Right cardiac atrium (tissue), 5 donors: ENCODE measurements around the gene CD83. TPM values are rescaled to one million over a fixed set of nuclear protein-coding genes. Genes with fewer than 3 reads are reported as not detected.
"Not testable (repeated sequence)": the region's sequence is repeated elsewhere in the genome, so short reads cannot be mapped to it uniquely, and the experiment has no call there.

Experiments
- ATAC-seq, 2 donors: fragments of 200-7000 bp; cut with Tn5 transposase; one replicate each; pipeline versions ENCODE4 v1.8.0 to v1.9.1; 2020; ENCODE audit warnings: moderate library complexity in 2 of 2, mild to moderate bottlenecking in 1 of 2
- DNase-seq, 3 donors: peaks; one replicate each; pipeline ENCODE4 v3.0.0-alpha.2; 2020
- H3K27ac ChIP-seq: one replicate; pipeline ENCODE4 v1.5.1; 2013; ENCODE audit warnings: mild to moderate bottlenecking, low read length, control low read depth, moderate library complexity
- H3K27me3 ChIP-seq: one replicate; pipeline ENCODE4 v1.6.1; 2013; ENCODE audit not compliant: control insufficient read depth, insufficient read depth
- H3K4me1 ChIP-seq: one replicate; pipeline ENCODE4 v1.6.1; 2013; ENCODE audit warnings: low read length; ENCODE audit not compliant: control insufficient read depth, insufficient read depth
- H3K4me3 ChIP-seq: one replicate; pipeline ENCODE4 v1.5.1; 2013; ENCODE audit warnings: low read length, control low read depth
- H3K9me3 ChIP-seq: one replicate; pipeline ENCODE4 v1.6.1; 2013; ENCODE audit warnings: low read length; ENCODE audit not compliant: control insufficient read depth
- WGBS: extraction: QIAGEN DNeasy Blood & Tissue Kit; methylation state at CpG from one replicate; pipeline ENCODE4 v1.1.7; 2013; 5-methylcytosine and 5-hydroxymethylcytosine counted together
- intact Hi-C, 4 donors: fragments of 100-400 bp; cut with DNase I; formaldehyde crosslinking; loops; one replicate each; pipeline versions ENCODE4 v1.11.0 to v1.14.0; 2022 to 2023
- long read RNA-seq, 4 donors: library from polyadenylated mRNA; unstranded; transcript quantifications; one replicate each; pipeline ENCODE4 v2.0.0, GENCODE V29; 2020 to 2021
- polyA plus RNA-seq: library from polyadenylated mRNA; stranded (reverse); fragments of 200-250 nt; gene quantifications from one replicate; pipeline ENCODE4 v1.2.3, GENCODE V29; 2013
- total RNA-seq, 4 donors: library from RNA; stranded (reverse); fragmentation: NEBNext Ultra II Directional; extraction: Animal tissue kit (Norgen Biotek cat#: 25700); gene quantifications; one replicate each; pipeline ENCODE4 v1.2.1, GENCODE V29; 2021
- donor health status: healthy with polysubstance abuse.
- donor health status: DM: no; HTN: yes; CAD: no.
- donor health status: DM: no; HTN: no; CAD: no.
- donor health status: DM: no; HTN: yes; CAD: no; lungs with severe emphysema.
- donor health status: DM: yes; HTN: yes; CAD: no.

CD83 gene, protein sequence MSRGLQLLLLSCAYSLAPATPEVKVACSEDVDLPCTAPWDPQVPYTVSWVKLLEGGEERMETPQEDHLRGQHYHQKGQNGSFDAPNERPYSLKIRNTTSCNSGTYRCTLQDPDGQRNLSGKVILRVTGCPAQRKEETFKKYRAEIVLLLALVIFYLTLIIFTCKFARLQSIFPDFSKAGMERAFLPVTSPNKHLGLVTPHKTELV
- total RNA-seq (1 to 10 TPM; 1.7 to 2.6 (median 2.2) TPM), polyA plus RNA-seq (1.8 TPM)
- long read RNA-seq, donor 1, partial matches to known transcripts, result 2 of 6 reads
- long read RNA-seq, donor 1, other reads (novel, unspliced or antisense), result 1 of 6 reads
- long read RNA-seq, donor 2, partial matches to known transcripts, result 0 of 4 reads
- long read RNA-seq, donor 2, other reads (novel, unspliced or antisense), result 0 of 4 reads
- long read RNA-seq, donor 3, transcript CD83-201 (5 exons, 2,471 nt), result major isoform, 5 of 10 reads
- long read RNA-seq, donor 3, partial matches to known transcripts, result 1 of 10 reads
- long read RNA-seq, donor 3, other reads (novel, unspliced or antisense), result 4 of 10 reads
- long read RNA-seq, donor 4, transcript CD83-201 (5 exons, 2,471 nt), result major isoform, 12 of 13 reads
- long read RNA-seq, donor 4, partial matches to known transcripts, result 0 of 13 reads
- long read RNA-seq, donor 4, other reads (novel, unspliced or antisense), result 1 of 13 reads

DNA sequence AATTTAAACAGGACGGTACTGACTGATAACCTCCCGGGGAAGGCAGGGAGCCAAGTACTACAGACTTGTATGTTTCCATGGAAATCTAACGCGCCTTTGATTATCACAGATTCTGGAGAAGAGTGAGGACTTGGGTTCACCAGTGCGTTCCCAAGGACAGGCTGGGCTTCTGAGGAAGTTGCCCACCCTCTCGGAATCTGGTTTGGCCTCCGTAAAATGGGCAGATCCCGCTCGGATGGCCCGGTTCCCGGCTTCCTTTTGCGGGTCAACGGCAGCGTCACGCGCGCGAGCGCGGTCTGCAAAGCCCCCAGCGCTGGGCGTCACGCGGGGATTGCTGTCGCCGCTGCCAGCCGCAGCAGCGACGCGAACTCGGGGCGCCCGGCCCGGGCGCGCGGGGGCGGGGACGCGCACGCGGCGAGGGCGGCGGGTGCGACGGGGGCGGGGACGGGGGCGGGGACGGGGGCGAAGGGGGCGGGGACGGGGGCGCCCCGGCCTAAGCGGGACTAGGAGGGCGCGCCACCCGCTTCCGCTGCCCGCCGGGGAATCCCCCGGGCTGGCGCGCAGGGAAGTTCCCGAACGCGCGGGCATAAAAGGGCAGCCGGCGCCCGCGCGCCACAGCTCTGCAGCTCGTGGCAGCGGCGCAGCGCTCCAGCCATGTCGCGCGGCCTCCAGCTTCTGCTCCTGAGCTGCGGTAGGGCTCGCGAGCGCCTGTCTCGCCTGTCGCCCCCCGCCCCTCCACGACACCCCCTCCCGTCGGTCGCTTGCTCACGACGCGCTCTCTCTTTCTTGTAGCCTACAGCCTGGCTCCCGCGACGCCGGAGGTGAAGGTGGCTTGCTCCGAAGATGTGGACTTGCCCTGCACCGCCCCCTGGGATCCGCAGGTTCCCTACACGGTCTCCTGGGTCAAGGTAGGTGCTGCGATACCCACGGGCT lies at the start of gene CD83:
CD83 (plus strand) TSS at position 615 of the 933 bp plus-strand sequence; CDS start at position 655, 40 bp downstream.
- DNase-seq (peak; percentile 77 to 90 (median 85)), ATAC-seq (peak; percentile 94)
- intact Hi-C loops, result no loop called here
- 1% methylated on average over 106 of the region's 106 CpGs for WGBS
- peak within 1 kb of the TSS; percentile 94 for H3K4me3 ChIP-seq
- H3K27me3 ChIP-seq, result no peaks in the 10 kb centered on the region
- no peaks in the 10 kb centered on the region for H3K4me1 ChIP-seq
- no peak within 1 kb of the TSS for H3K27ac ChIP-seq
- H3K9me3 ChIP-seq, result no peaks in the 10 kb centered on the region

- DNase-seq (no peak), ATAC-seq (no peak)
- Histone ChIP-seq H3K27ac (no peak overlapping the region), H3K27me3 (no peaks in the 10 kb centered on the region), H3K4me3 (no peak overlapping the region), H3K4me1 (no peaks in the 10 kb centered on the region), H3K9me3 (no peaks in the 10 kb centered on the region)
- 76% methylated on average over 5 of the region's 5 CpGs for WGBS
- intact Hi-C loops, result loop anchor here (5.0 to 10.0 kb wide), 3 partner anchors 151 to 273 kb away; no protein-coding TSS in a partner anchor
These were observed 49.4 kb upstream of the CD83 start for GRCh38 chr6:14068133-14068532.

DNA sequence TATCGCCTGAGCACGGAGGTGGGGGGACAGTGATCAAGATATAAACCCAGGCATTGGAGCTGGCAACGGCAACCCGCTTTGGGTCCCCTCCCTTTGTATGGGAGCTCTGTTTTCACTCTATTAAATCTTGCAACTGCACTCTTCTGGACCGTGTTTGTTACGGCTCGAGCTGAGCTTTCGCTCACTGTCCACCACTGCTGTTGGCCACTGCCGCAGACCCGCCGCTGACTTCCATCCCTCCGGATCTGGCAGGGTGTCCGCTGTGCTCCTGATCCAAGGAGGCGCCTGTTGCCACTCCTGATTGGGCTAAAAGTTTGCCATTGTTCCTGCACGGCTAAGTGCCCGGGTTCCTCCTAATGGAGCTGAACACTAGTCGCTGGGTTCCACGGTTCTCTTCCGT lies 48.9 kb upstream of the CD83 start:
- Histone ChIP-seq H3K4me1 (no peaks in the 10 kb centered on the region), H3K4me3 (no peak overlapping the region), H3K27me3 (no peaks in the 10 kb centered on the region), H3K27ac (no peak overlapping the region), H3K9me3 (no peaks in the 10 kb centered on the region)
- intact Hi-C loops, result loop anchor here (5.0 to 10.0 kb wide), 3 partner anchors 151 to 274 kb away; no protein-coding TSS in a partner anchor
- WGBS, result 91% methylated on average over 19 of the region's 19 CpGs
- DNase-seq (no peak), ATAC-seq (no peak)

GRCh38 chr6:14070457-14070856 lies 47.1 kb upstream of the CD83 start:
- no peak for ATAC-seq
- Histone ChIP-seq H3K27ac (no peak overlapping the region), H3K4me3 (no peak overlapping the region), H3K27me3 (no peaks in the 10 kb centered on the region), H3K9me3 (no peaks in the 10 kb centered on the region), H3K4me1 (no peaks in the 10 kb centered on the region)
- 85% methylated on average over 4 of the region's 4 CpGs for WGBS
- intact Hi-C loops, result no loop called here
- DNase-seq, result no peak

DNA sequence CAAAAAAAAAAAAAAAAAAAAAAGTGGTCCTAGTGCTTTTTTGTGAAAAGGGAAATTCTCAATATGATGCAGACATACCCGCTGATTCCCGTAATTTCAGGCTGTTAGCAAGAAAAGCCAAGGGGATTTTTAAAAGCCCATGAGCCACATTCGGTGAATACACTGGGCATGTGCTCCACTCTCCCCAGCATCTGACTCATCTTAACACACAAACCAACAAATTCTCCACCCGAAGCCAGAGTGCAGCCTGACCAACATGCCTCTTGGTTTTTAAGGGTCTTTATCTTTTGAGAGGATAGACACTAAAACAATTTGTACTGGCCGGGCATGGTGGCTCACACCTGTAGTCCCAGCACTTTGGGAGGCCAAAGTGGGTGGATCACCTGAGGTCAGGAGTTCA lies 45.5 kb upstream of the CD83 start:
- 83% methylated on average over 5 of the region's 5 CpGs for WGBS
- H3K27ac ChIP-seq, result no peak overlapping the region
- H3K9me3 ChIP-seq, result no peaks in the 10 kb centered on the region
- H3K27me3 ChIP-seq, result no peaks in the 10 kb centered on the region
- ATAC-seq (no peak), DNase-seq (no peak)
- H3K4me1 ChIP-seq, result no peaks in the 10 kb centered on the region
- intact Hi-C loops, result no loop called here
- H3K4me3 ChIP-seq, result no peak overlapping the region

GRCh38 chr6:14073561-14074354 lies 43.8 kb upstream of the CD83 start:
- intact Hi-C loops, H3K27me3 ChIP-seq, H3K27ac ChIP-seq, H3K4me1 ChIP-seq, DNase-seq, H3K4me3 ChIP-seq, ATAC-seq, H3K9me3 ChIP-seq: not testable (repeated sequence)
- WGBS, result 95% methylated on average over 7 of the region's 7 CpGs

DNA sequence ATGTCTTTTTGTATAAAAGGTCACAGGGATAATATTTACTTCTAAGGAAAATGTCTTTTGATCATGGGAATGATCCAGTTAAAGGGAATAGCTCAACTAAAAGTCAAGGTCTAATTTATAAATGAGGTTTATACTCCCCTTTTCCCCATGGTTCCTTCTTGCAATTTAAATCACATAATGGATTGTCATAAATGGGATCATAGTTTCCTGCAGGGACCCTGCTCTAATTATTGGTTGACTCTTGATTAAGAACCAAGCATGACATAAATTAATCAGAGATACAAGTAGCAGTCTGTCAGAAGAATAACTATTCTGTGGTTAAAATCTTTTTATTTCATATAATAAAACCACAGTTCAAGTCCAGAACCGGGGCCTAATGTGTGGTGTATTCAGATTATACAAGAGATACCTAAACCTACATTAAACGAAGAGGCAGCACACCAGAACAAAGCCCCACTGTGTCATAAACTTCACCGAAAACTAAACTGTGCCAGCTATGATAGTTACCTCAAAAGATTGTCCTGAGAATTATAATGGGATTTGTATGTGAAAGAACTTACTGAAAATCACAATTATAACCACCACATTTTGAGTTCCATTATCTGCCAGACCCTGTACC lies 43.0 kb upstream of the CD83 start:
- intact Hi-C loops, result no loop called here
- ATAC-seq, result no peak

GRCh38 chr6:14075095-14075503 lies 42.5 kb upstream of the CD83 start:
- Histone ChIP-seq H3K27me3 (no peaks in the 10 kb centered on the region), H3K4me1 (no peaks in the 10 kb centered on the region), H3K9me3 (no peaks in the 10 kb centered on the region), H3K4me3 (peak overlapping the region; percentile 60), H3K27ac (peak overlapping the region; percentile 47)
- ATAC-seq (peak; percentile 73 to 76), DNase-seq (peak in 1 of 3 donors; percentile 40)
- 5% methylated on average over 7 of the region's 7 CpGs for WGBS
- intact Hi-C loops, result no loop called here

More for the DNA sequence above, 43.0 kb upstream of the CD83 start:
- WGBS, result 60% methylated on average over 3 of the region's 3 CpGs
- peak overlapping the region; percentile 60 for H3K4me3 ChIP-seq
- no peak for DNase-seq
- H3K9me3 ChIP-seq, result no peaks in the 10 kb centered on the region
- H3K4me1 ChIP-seq, result no peaks in the 10 kb centered on the region
- H3K27me3 ChIP-seq, result no peaks in the 10 kb centered on the region
- no peak overlapping the region for H3K27ac ChIP-seq

DNA sequence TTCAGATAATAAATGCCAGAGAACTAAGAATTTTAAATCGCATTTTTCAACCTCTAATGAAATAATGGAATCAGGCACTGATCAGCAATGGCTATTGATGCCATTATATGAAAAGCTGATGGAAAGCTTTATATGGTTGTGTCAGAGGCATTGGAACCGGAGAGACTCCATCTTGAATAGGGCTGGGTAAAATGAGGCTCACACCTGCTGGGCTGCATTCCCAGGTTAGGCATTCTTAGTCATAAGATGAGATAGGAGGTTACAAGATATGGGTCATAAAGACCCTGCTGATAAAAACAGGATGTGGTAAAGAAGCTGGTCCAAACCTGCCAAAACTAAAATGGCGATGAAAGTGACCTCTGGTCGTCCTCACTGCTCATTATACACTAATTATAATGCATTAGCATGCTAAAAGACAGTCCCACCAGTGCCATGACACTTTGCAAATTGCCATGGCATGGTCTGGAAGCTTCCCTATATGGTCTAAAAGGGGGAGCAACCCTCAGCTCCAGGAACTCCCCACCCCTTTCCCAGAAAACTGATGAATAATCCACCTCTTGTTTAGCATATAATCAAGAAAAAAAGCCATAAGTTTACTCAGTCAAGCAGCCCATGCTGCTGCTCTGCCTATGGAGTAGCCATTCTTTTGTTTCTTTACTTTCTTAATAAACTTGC lies 40.2 kb upstream of the CD83 start:
- H3K4me3 ChIP-seq, result no peak overlapping the region
- no peak for ATAC-seq
- intact Hi-C loops, result no loop called here
- H3K27ac ChIP-seq, result no peak overlapping the region
- H3K9me3 ChIP-seq, result no peaks in the 10 kb centered on the region
- H3K27me3 ChIP-seq, result no peaks in the 10 kb centered on the region
- DNase-seq, result no peak
- no peaks in the 10 kb centered on the region for H3K4me1 ChIP-seq
- WGBS, result 94% methylated on average over 4 of the region's 4 CpGs
